HepG2 (cell line): Measurements from ENCODE around the gene XPNPEP2. TPM values are rescaled to one million over a fixed set of nuclear protein-coding genes. Genes with fewer than 3 reads are reported as not detected.

Experiments
- AKAP8 ChIP-seq: sonication (generic); formaldehyde crosslinking; IDR thresholded peaks from 2 replicates; pipeline ENCODE4 v1.5.1; 2020; ENCODE audit warnings: mild to moderate bottlenecking, missing genetic modification reagents
- ATRX ChIP-seq: sonication (generic); formaldehyde crosslinking; IDR thresholded peaks from 2 replicates; pipeline ENCODE4 v1.4.0; 2020; ENCODE audit warnings: missing genetic modification reagents, borderline replicate concordance
- CCDC6 ChIP-seq: sonication (generic); formaldehyde crosslinking; IDR thresholded peaks from 2 replicates; pipeline ENCODE4 v1.8.1; 2022; ENCODE audit warnings: mild to moderate bottlenecking, missing genetic modification reagents, moderate library complexity
- FLYWCH1 ChIP-seq: sonication (generic); formaldehyde crosslinking; IDR thresholded peaks from 2 replicates; pipeline ENCODE4 v1.8.1; 2023; ENCODE audit warnings: mild to moderate bottlenecking, missing genetic modification reagents
- GATAD2A ChIP-seq: IDR thresholded peaks from 2 replicates; pipeline ENCODE4 v1.6.1; 2016
- KLF12 ChIP-seq: sonication (generic); formaldehyde crosslinking; IDR thresholded peaks from 2 replicates; pipeline ENCODE4 v1.4.0; 2020; ENCODE audit warnings: missing genetic modification reagents, borderline replicate concordance
- NR2C2 ChIP-seq: sonication (generic); formaldehyde crosslinking; IDR thresholded peaks from 2 replicates; pipeline ENCODE4 v1.4.0; 2020; ENCODE audit warnings: missing genetic modification reagents, mild to moderate bottlenecking, moderate library complexity, borderline replicate concordance
- SMYD3 ChIP-seq: sonication (generic); formaldehyde crosslinking; IDR thresholded peaks from 2 replicates; pipeline ENCODE4 v1.8.1; 2023; ENCODE audit warnings: mild to moderate bottlenecking, missing genetic modification reagents
- ZFX ChIP-seq: sonication (generic); formaldehyde crosslinking; IDR thresholded peaks from 2 replicates; pipeline ENCODE4 v1.4.0; 2020; ENCODE audit warnings: mild to moderate bottlenecking, low read depth, missing genetic modification reagents, moderate library complexity
- ZMYM3 ChIP-seq: sonication (generic); formaldehyde crosslinking; IDR thresholded peaks from 2 replicates; pipeline ENCODE4 v1.5.1; 2020; ENCODE audit warnings: mild to moderate bottlenecking, missing genetic modification reagents
- ZNF432 ChIP-seq: sonication (generic); formaldehyde crosslinking; IDR thresholded peaks from 2 replicates; pipeline ENCODE4 v1.5.0; 2020; ENCODE audit warnings: missing genetic modification reagents, mild to moderate bottlenecking, borderline replicate concordance
- polyA plus RNA-seq, 8 experiments: library from polyadenylated mRNA; depleted of rRNA in 3 of 8; stranded (reverse) in 7 of 8; unstranded in 1 of 8; fragments of >200 nt; fragmentation: Illumina TruSeq in 4 of 8; extraction: Trizol in 4 of 8; gene quantifications; 2 replicates each; pipeline versions ENCODE4 v1.2.1 to v1.2.3, GENCODE V29; 2011 to 2016; ENCODE audit warnings: low read depth in 4 of 8, missing spikeins in 1 of 8, mixed read lengths in 1 of 8; ENCODE audit not compliant: insufficient read depth in 1 of 8
- total RNA-seq, 5 experiments: library from RNA; depleted of rRNA; stranded (reverse); fragments of >200 nt; fragmentation: Illumina TruSeq; extraction: Trizol; gene quantifications; 2 replicates each; pipeline ENCODE4 v1.2.3, GENCODE V29; 2016; ENCODE audit warnings: low read depth in 1 of 5
- TF ChIP-seq, protein P1 (sequence below): sonication (generic); formaldehyde crosslinking; IDR thresholded peaks from 2 replicates; pipeline ENCODE4 v1.4.0; 2020; ENCODE audit warnings: missing genetic modification reagents
- TF ChIP-seq, protein P2 (sequence below): sonication (generic); formaldehyde crosslinking; IDR thresholded peaks from 2 replicates; pipeline ENCODE4 v1.4.0; 2020; ENCODE audit warnings: missing genetic modification reagents
- TF ChIP-seq, protein P3 (sequence below): sonication (generic); formaldehyde crosslinking; IDR thresholded peaks from 2 replicates; pipeline ENCODE4 v1.4.0; 2020; ENCODE audit warnings: missing genetic modification reagents, borderline replicate concordance
- TF ChIP-seq, protein P4 (sequence below): sonication (generic); formaldehyde crosslinking; IDR thresholded peaks from 2 replicates; pipeline ENCODE4 v1.4.0; 2020; ENCODE audit warnings: mild to moderate bottlenecking, missing genetic modification reagents
- TF ChIP-seq, protein P5 (sequence below): sonication (generic); formaldehyde crosslinking; IDR thresholded peaks from 2 replicates; pipeline ENCODE4 v1.4.0; 2020; ENCODE audit warnings: missing genetic modification reagents; ENCODE audit errors: not compliant biosample characterization

XPNPEP2 gene
- total and polyA plus RNA-seq, 2 of the 13 experiments (the other 11 are each of a cell fraction or from before 2014, with no cell fraction given), result 1.1 to 1.8 TPM

DNA sequence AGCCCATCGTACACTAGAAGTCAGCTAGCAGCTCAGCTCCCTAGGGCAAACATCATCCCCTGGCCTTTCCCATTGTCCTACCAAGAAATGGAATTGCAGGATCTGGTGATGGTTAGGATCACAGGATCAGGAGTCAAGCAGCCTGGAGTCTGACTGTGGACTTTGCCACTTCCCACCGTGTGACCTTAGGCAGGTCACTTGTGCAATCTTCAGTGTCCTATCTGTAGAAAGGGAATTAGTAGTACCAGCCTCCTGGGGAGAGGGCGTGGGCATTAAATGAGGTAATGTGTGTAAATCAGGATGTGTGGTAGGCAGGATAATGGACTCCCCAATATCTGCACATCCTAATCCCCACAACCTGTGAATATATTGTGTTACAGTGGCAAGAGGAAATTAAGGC lies 45.4 kb upstream of the XPNPEP2 start (continued):
- TF ChIP-seq, protein P1, sequence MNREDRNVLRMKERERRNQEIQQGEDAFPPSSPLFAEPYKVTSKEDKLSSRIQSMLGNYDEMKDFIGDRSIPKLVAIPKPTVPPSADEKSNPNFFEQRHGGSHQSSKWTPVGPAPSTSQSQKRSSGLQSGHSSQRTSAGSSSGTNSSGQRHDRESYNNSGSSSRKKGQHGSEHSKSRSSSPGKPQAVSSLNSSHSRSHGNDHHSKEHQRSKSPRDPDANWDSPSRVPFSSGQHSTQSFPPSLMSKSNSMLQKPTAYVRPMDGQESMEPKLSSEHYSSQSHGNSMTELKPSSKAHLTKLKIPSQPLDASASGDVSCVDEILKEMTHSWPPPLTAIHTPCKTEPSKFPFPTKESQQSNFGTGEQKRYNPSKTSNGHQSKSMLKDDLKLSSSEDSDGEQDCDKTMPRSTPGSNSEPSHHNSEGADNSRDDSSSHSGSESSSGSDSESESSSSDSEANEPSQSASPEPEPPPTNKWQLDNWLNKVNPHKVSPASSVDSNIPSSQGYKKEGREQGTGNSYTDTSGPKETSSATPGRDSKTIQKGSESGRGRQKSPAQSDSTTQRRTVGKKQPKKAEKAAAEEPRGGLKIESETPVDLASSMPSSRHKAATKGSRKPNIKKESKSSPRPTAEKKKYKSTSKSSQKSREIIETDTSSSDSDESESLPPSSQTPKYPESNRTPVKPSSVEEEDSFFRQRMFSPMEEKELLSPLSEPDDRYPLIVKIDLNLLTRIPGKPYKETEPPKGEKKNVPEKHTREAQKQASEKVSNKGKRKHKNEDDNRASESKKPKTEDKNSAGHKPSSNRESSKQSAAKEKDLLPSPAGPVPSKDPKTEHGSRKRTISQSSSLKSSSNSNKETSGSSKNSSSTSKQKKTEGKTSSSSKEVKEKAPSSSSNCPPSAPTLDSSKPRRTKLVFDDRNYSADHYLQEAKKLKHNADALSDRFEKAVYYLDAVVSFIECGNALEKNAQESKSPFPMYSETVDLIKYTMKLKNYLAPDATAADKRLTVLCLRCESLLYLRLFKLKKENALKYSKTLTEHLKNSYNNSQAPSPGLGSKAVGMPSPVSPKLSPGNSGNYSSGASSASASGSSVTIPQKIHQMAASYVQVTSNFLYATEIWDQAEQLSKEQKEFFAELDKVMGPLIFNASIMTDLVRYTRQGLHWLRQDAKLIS, result no peak
- peak; percentile 37; the same call in 1 of the 2 replicates for TF ChIP-seq GATAD2A
- TF ChIP-seq, protein P2, sequence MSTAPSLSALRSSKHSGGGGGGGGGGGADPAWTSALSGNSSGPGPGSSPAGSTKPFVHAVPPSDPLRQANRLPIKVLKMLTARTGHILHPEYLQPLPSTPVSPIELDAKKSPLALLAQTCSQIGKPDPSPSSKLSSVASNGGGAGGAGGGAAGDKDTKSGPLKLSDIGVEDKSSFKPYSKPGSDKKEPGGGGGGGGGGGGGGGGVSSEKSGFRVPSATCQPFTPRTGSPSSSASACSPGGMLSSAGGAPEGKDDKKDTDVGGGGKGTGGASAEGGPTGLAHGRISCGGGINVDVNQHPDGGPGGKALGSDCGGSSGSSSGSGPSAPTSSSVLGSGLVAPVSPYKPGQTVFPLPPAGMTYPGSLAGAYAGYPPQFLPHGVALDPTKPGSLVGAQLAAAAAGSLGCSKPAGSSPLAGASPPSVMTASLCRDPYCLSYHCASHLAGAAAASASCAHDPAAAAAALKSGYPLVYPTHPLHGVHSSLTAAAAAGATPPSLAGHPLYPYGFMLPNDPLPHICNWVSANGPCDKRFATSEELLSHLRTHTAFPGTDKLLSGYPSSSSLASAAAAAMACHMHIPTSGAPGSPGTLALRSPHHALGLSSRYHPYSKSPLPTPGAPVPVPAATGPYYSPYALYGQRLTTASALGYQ (CRISPR knock-in tag), result no peak
- TF ChIP-seq, protein P3, sequence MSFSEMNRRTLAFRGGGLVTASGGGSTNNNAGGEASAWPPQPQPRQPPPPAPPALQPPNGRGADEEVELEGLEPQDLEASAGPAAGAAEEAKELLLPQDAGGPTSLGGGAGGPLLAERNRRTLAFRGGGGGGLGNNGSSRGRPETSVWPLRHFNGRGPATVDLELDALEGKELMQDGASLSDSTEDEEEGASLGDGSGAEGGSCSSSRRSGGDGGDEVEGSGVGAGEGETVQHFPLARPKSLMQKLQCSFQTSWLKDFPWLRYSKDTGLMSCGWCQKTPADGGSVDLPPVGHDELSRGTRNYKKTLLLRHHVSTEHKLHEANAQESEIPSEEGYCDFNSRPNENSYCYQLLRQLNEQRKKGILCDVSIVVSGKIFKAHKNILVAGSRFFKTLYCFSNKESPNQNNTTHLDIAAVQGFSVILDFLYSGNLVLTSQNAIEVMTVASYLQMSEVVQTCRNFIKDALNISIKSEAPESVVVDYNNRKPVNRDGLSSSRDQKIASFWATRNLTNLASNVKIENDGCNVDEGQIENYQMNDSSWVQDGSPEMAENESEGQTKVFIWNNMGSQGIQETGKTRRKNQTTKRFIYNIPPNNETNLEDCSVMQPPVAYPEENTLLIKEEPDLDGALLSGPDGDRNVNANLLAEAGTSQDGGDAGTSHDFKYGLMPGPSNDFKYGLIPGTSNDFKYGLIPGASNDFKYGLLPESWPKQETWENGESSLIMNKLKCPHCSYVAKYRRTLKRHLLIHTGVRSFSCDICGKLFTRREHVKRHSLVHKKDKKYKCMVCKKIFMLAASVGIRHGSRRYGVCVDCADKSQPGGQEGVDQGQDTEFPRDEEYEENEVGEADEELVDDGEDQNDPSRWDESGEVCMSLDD, result no peak
- TF ChIP-seq NR2C2 (CRISPR knock-in tag), result peak; percentile 47; the same call in 1 of the 2 replicates
- TF ChIP-seq AKAP8 (CRISPR knock-in tag), result no peak
- TF ChIP-seq ZFX (CRISPR knock-in tag), result no peak
- no peak for TF ChIP-seq ZMYM3
- no peak for TF ChIP-seq ZNF432 (CRISPR knock-in tag)
- TF ChIP-seq, protein P4, sequence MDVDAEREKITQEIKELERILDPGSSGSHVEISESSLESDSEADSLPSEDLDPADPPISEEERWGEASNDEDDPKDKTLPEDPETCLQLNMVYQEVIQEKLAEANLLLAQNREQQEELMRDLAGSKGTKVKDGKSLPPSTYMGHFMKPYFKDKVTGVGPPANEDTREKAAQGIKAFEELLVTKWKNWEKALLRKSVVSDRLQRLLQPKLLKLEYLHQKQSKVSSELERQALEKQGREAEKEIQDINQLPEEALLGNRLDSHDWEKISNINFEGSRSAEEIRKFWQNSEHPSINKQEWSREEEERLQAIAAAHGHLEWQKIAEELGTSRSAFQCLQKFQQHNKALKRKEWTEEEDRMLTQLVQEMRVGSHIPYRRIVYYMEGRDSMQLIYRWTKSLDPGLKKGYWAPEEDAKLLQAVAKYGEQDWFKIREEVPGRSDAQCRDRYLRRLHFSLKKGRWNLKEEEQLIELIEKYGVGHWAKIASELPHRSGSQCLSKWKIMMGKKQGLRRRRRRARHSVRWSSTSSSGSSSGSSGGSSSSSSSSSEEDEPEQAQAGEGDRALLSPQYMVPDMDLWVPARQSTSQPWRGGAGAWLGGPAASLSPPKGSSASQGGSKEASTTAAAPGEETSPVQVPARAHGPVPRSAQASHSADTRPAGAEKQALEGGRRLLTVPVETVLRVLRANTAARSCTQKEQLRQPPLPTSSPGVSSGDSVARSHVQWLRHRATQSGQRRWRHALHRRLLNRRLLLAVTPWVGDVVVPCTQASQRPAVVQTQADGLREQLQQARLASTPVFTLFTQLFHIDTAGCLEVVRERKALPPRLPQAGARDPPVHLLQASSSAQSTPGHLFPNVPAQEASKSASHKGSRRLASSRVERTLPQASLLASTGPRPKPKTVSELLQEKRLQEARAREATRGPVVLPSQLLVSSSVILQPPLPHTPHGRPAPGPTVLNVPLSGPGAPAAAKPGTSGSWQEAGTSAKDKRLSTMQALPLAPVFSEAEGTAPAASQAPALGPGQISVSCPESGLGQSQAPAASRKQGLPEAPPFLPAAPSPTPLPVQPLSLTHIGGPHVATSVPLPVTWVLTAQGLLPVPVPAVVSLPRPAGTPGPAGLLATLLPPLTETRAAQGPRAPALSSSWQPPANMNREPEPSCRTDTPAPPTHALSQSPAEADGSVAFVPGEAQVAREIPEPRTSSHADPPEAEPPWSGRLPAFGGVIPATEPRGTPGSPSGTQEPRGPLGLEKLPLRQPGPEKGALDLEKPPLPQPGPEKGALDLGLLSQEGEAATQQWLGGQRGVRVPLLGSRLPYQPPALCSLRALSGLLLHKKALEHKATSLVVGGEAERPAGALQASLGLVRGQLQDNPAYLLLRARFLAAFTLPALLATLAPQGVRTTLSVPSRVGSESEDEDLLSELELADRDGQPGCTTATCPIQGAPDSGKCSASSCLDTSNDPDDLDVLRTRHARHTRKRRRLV (CRISPR knock-in tag), result no peak
- TF ChIP-seq, protein P5, sequence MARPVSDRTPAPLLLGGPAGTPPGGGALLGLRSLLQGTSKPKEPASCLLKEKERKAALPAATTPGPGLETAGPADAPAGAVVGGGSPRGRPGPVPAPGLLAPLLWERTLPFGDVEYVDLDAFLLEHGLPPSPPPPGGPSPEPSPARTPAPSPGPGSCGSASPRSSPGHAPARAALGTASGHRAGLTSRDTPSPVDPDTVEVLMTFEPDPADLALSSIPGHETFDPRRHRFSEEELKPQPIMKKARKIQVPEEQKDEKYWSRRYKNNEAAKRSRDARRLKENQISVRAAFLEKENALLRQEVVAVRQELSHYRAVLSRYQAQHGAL, result no peak
- TF ChIP-seq FLYWCH1 (CRISPR knock-in tag), result no peak
- no peak for TF ChIP-seq KLF12
- no peak for TF ChIP-seq SMYD3 (CRISPR knock-in tag)
- no peak for TF ChIP-seq CCDC6 (CRISPR knock-in tag)
- TF ChIP-seq ATRX (CRISPR knock-in tag), result no peak
